Osteocyte (in vitro differentiated cells): Measurements from ENCODE around the gene HHLA2. TPM values are rescaled to one million over a fixed set of nuclear protein-coding genes. Genes with fewer than 3 reads are reported as not detected.

Experiments
- DNase-seq: peaks from one replicate; pipeline ENCODE4 v3.0.0; 2021; ENCODE audit warnings: mixed read lengths; ENCODE audit not compliant: unreplicated experiment; ENCODE audit errors: extremely low spot score
- H3K27ac Mint-ChIP-seq: one replicate; pipeline ENCODE4 v1.8.0; 2021; ENCODE audit warnings: mild to moderate bottlenecking, mixed read lengths; ENCODE audit not compliant: unreplicated experiment
- H3K27me3 Mint-ChIP-seq: one replicate; pipeline ENCODE4 v1.8.0; 2021; ENCODE audit warnings: mixed read lengths; ENCODE audit not compliant: unreplicated experiment
- H3K36me3 Mint-ChIP-seq: one replicate; pipeline ENCODE4 v1.8.0; 2021; ENCODE audit warnings: mixed read lengths; ENCODE audit not compliant: unreplicated experiment
- H3K4me1 Mint-ChIP-seq: one replicate; pipeline ENCODE4 v1.8.0; 2021; ENCODE audit warnings: mixed read lengths; ENCODE audit not compliant: unreplicated experiment
- H3K4me3 Mint-ChIP-seq: one replicate; pipeline ENCODE4 v1.8.0; 2021; ENCODE audit warnings: mild to moderate bottlenecking, moderate library complexity, mixed read lengths; ENCODE audit not compliant: unreplicated experiment
- H3K9me3 Mint-ChIP-seq: one replicate; pipeline ENCODE4 v1.8.0; 2021; ENCODE audit warnings: mixed read lengths; ENCODE audit not compliant: unreplicated experiment
- CTCF ChIP-seq: fragments of 200-600 bp; sonication (generic); IDR thresholded peaks from 2 replicates; pipeline ENCODE4 v1.5.0; 2021; ENCODE audit warnings: antibody characterized with exemption, mild to moderate bottlenecking, moderate library complexity
- total RNA-seq: library from RNA; stranded (reverse); gene quantifications from 2 replicates; pipeline ENCODE4 v1.2.1, GENCODE V29; 2021

The HHLA2 gene
- total RNA-seq, 1 donor from 2014 or later: not detected

GRCh38 chr3:108315767-108316301 is 19.5 kb downstream of the HHLA2 start:
- Mint-ChIP-seq H3K27me3 (peaks cover 5% of the 10 kb centered on the region), H3K4me3 (no peak overlapping the region), H3K4me1 (no peaks in the 10 kb centered on the region), H3K36me3 (no peaks in the 10 kb centered on the region), H3K9me3 (no peaks in the 10 kb centered on the region), H3K27ac (no peak overlapping the region)
- no peak for DNase-seq
- TF ChIP-seq CTCF: no peak

- no peak for TF ChIP-seq CTCF
- Mint-ChIP-seq H3K4me3 (no peak overlapping the region), H3K27me3 (peaks cover 24% of the 10 kb centered on the region), H3K27ac (no peak overlapping the region), H3K9me3 (no peaks in the 10 kb centered on the region), H3K36me3 (no peaks in the 10 kb centered on the region), H3K4me1 (no peaks in the 10 kb centered on the region)
- DNase-seq: no peak
These were observed 23.2 kb downstream of the HHLA2 start for GRCh38 chr3:108319428-108320082.

GRCh38 chr3:108320746-108321350 is 24.5 kb downstream of the HHLA2 start:
- no peak overlapping the region for H3K27ac Mint-ChIP-seq
- TF ChIP-seq CTCF: no peak
- no peaks in the 10 kb centered on the region for H3K9me3 Mint-ChIP-seq
- no peak overlapping the region for H3K4me3 Mint-ChIP-seq
- DNase-seq: no peak
- no peaks in the 10 kb centered on the region for H3K4me1 Mint-ChIP-seq
- no peaks in the 10 kb centered on the region for H3K36me3 Mint-ChIP-seq
- H3K27me3 Mint-ChIP-seq: peaks cover 32% of the 10 kb centered on the region

GRCh38 chr3:108322352-108322751 is 26.0 kb downstream of the HHLA2 start:
- no peaks in the 10 kb centered on the region for H3K36me3 Mint-ChIP-seq
- no peak for TF ChIP-seq CTCF
- H3K4me1 Mint-ChIP-seq: no peaks in the 10 kb centered on the region
- peaks cover 36% of the 10 kb centered on the region for H3K27me3 Mint-ChIP-seq
- H3K27ac Mint-ChIP-seq: no peak overlapping the region
- DNase-seq: no peak
- H3K9me3 Mint-ChIP-seq: no peaks in the 10 kb centered on the region
- H3K4me3 Mint-ChIP-seq: no peak overlapping the region

- no peak for TF ChIP-seq CTCF
- no peak overlapping the region for H3K27ac Mint-ChIP-seq
- H3K27me3 Mint-ChIP-seq: peaks cover 39% of the 10 kb centered on the region
- H3K9me3 Mint-ChIP-seq: no peaks in the 10 kb centered on the region
- no peak for DNase-seq
- H3K4me3 Mint-ChIP-seq: no peak overlapping the region
- no peaks in the 10 kb centered on the region for H3K36me3 Mint-ChIP-seq
- no peaks in the 10 kb centered on the region for H3K4me1 Mint-ChIP-seq
These were observed 27.8 kb downstream of the HHLA2 start for GRCh38 chr3:108324177-108324576.
